Measurements from ENCODE around the gene EFNA1.

DNA sequence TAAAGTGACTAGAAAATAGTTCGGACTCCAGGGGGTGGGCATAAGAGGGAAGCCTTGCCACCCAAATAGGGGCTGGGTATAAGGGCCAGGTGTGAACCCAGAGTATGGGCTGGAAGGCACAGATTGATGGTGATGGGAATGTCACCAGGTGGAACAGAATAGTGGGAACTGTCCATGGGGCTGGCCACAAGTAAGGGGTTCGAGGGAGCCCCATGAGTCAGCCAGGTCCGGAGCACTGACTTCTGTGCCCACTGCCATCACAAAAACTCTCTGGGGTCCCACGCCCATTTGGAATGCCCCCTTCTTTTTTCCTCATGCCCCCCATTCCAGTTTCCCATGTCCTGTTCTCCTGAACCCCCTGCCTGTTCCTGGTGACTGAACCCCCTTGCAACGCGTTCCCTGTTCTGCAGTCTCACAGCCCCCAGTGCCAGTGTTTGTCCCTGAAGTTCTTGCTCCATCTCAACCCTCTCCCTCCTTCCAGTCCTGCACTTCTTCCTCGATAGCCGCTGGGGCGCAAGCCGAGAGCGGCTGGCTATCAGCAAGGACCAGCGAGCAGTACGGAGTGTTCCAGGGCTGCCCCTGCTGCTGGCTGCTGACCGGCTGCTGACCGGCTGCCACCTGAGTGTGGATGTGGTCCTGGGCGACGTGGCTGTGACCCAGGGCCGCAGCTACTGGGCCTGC lies 53.8 kb downstream of the EFNA1 start:
- TF ChIP-seq, protein P1, sequence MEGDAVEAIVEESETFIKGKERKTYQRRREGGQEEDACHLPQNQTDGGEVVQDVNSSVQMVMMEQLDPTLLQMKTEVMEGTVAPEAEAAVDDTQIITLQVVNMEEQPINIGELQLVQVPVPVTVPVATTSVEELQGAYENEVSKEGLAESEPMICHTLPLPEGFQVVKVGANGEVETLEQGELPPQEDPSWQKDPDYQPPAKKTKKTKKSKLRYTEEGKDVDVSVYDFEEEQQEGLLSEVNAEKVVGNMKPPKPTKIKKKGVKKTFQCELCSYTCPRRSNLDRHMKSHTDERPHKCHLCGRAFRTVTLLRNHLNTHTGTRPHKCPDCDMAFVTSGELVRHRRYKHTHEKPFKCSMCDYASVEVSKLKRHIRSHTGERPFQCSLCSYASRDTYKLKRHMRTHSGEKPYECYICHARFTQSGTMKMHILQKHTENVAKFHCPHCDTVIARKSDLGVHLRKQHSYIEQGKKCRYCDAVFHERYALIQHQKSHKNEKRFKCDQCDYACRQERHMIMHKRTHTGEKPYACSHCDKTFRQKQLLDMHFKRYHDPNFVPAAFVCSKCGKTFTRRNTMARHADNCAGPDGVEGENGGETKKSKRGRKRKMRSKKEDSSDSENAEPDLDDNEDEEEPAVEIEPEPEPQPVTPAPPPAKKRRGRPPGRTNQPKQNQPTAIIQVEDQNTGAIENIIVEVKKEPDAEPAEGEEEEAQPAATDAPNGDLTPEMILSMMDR (IDR thresholded peaks at IDR 0.05; ENCODE audit: low read depth, low read length, poor library complexity, severe bottlenecking), result no peak
- no peak for TF ChIP-seq EZH2phosphoT487 (IDR thresholded peaks at IDR 0.05; ENCODE audit: borderline replicate concordance, low read length)
